ENCODE results near the gene FER.

Gene FER

DNA sequence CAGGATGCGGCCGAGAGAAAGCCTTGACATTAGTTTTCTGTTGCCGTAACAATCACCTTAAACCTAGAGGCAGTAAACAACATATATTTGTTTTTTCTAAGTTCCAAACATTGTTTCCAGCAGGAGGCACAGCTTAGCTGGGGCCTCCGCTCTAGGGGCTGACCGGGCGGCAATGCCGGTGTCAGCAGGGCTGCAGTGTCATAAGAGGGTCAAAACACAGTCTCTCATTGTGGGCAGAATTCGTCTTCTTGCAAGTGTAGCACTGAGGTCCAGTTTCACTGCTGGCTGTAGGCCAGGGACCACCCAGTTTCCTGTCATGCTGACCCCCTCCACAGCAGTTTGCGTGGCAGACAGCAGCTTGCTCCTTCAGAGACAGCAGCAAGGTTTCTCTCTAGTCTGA, 475.8 kb downstream of the FER start:
- TF ChIP-seq, protein P1, sequence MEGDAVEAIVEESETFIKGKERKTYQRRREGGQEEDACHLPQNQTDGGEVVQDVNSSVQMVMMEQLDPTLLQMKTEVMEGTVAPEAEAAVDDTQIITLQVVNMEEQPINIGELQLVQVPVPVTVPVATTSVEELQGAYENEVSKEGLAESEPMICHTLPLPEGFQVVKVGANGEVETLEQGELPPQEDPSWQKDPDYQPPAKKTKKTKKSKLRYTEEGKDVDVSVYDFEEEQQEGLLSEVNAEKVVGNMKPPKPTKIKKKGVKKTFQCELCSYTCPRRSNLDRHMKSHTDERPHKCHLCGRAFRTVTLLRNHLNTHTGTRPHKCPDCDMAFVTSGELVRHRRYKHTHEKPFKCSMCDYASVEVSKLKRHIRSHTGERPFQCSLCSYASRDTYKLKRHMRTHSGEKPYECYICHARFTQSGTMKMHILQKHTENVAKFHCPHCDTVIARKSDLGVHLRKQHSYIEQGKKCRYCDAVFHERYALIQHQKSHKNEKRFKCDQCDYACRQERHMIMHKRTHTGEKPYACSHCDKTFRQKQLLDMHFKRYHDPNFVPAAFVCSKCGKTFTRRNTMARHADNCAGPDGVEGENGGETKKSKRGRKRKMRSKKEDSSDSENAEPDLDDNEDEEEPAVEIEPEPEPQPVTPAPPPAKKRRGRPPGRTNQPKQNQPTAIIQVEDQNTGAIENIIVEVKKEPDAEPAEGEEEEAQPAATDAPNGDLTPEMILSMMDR (IDR thresholded peaks at IDR 0.05; ENCODE audit: low read length, missing control alignments), result no peak
- DNase-seq (ENCODE audit: low read depth), result no peak
- H3K4me3 ChIP-seq (replicated peaks; ENCODE audit: low read depth, low read length), result no peak overlapping the region

- TF ChIP-seq, protein P1 (IDR thresholded peaks at IDR 0.05; ENCODE audit: low read length, missing control alignments), result no peak
- H3K4me3 ChIP-seq (replicated peaks; ENCODE audit: low read depth, low read length), result no peak overlapping the region
- DNase-seq (ENCODE audit: low read depth), result no peak
These were observed 476.7 kb downstream of the FER start for GRCh38 chr5:109224276-109224882.

DNA sequence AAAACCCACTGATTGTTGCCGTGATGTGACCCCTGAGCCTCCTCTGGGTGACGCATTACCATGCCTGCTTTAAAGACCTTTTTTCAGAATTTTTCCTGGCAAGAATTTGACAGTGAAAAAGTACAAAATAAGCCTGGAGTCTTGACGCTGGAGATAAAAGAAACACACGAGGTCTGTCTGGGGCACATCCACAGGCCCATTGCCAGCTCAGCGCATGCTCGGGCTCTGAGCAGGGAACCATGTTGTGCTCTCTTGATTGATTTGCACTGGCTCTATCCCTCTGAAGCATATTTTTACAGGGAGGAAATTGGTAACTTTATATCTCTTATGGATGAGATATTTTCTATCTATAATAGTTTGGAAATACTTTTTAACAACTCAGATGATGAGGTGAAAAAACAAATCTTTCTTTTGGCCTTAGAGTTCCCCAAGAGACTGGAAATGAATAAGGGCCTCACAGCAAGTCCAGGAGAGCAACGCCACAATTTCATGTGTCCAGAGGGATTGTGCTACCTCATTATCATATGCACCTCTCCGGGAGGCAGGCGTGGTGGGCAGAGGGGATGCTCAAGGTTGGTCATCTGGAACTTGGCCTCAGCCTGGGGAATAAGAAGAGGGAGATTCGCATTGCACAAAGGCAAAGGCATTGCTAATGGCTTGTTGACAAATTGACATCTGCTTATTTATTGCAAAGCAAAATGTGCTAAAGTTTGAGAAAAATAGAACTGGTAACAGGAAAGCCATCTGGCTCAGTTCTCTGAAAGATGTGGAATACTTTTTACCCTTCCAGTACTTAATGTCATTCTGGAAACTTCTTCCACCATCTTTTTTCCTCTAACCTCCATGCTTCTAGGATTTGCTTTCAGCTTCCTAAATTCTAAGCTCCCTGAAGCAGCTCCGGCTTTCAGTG, 478.3 kb downstream of the FER start:
- DNase-seq (ENCODE audit: low read depth), result peak; percentile 8
- TF ChIP-seq, protein P1 (IDR thresholded peaks at IDR 0.05; ENCODE audit: low read length, missing control alignments), result no peak
- no peak overlapping the region for H3K4me3 ChIP-seq (replicated peaks; ENCODE audit: low read depth, low read length)

- TF ChIP-seq, protein P1 (IDR thresholded peaks at IDR 0.05; ENCODE audit: low read length, missing control alignments), result no peak
- no peak overlapping the region for H3K4me3 ChIP-seq (replicated peaks; ENCODE audit: low read depth, low read length)
- no peak for DNase-seq (ENCODE audit: low read depth)
These were observed 482.7 kb downstream of the FER start for GRCh38 chr5:109230369-109230768.

DNA sequence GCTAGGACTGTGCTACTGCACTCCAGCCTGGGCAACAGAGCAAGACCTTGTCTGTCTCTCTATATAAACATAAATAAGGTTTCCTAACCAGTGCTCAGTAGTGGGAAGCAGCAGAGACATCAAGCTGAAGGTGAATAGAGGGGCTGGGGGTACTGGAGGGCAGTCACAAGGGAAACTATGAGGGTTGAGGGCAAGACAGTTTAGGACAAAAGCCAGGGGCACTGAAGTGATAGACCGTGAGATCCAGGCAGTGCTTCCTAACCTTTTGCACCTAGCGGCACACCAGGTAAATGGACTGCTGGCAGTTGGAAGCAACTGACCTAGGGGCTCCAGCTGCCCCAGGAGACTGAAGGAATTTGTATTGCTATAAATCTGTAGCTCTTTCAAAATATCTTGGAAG, 483.6 kb downstream of the FER start:
- H3K4me3 ChIP-seq (replicated peaks; ENCODE audit: low read depth, low read length), result no peak overlapping the region
- DNase-seq (ENCODE audit: low read depth), result no peak
- TF ChIP-seq, protein P1 (IDR thresholded peaks at IDR 0.05; ENCODE audit: low read length, missing control alignments), result no peak

- TF ChIP-seq, protein P1 (IDR thresholded peaks at IDR 0.05; ENCODE audit: low read length, missing control alignments), result no peak
- no peak for DNase-seq (ENCODE audit: low read depth)
- no peak overlapping the region for H3K4me3 ChIP-seq (replicated peaks; ENCODE audit: low read depth, low read length)
These were observed 486.7 kb downstream of the FER start for GRCh38 chr5:109234381-109234780.

Measured in fibroblast of pulmonary artery (primary cell).